ENCODE measurements around the gene HSPG2. TPM values are rescaled to one million over a fixed set of nuclear protein-coding genes. Genes with fewer than 3 reads are reported as not detected.

The HSPG2 gene
- total and polyA plus RNA-seq, 9 of the 15 experiments (the other 6 are each of a cell fraction or from before 2014, with no cell fraction given): 0.14 to 160 (median 15.7) TPM

GRCh38 chr1:21876267-21876666 lies 60.8 kb downstream of the HSPG2 start (continued):
- no peak for TF ChIP-seq ID3 (CRISPR knock-in tag; IDR thresholded peaks at IDR 0.05)
- TF ChIP-seq ID3 (tag; IDR thresholded peaks at IDR 0.05): no peak

GRCh38 chr1:21875621-21876063 lies 61.5 kb downstream of the HSPG2 start:
- H4K20me1 ChIP-seq (replicated peaks; ENCODE audit: control insufficient read depth, insufficient read depth, low read length): no peaks in the 10 kb centered on the region
- H3K9me1 ChIP-seq (ENCODE audit: control insufficient read depth, insufficient read depth, low read length): no peaks in the 10 kb centered on the region
- H3K4me1 ChIP-seq (replicated peaks in 1 of 2; ENCODE audit: control insufficient read depth in 2 of 2, insufficient read depth in 2 of 2, low read length in 2 of 2): peaks cover 0 to 37% of the 10 kb centered on the region in 2 experiments; a peak in 2 of 5 replicates
- in situ Hi-C loops (cut with MboI) (no loop called here), intact Hi-C loops (cut with micrococcal nuclease) (no loop called here)
- peak overlapping the region in 1 of 2 experiments; percentile 47; a peak in 1 of 4 replicates for H3K9ac ChIP-seq (ENCODE audit: insufficient read depth in 1 of 2, low read depth in 2 of 2, low read length in 2 of 2)
- no peaks in the 10 kb centered on the region for H3K27me3 ChIP-seq (ENCODE audit: control insufficient read depth in 2 of 2, insufficient read depth in 2 of 2, low read length in 2 of 2)
- H3K36me3 ChIP-seq (ENCODE audit: control insufficient read depth, insufficient read depth, low read length): peaks cover 90% of the 10 kb centered on the region; the same call in 2 of the 3 replicates
- DNase-seq (ENCODE audit: extremely low read depth in 1 of 4, low spot score in 3 of 4): no peak
- POLR2A ChIA-PET: interaction anchor here (0.9 kb wide), 1 partner anchor 9 kb away, joined by 3 read pairs; no protein-coding TSS in a partner anchor
- H3K4me3 ChIP-seq: no peak overlapping the region
- TSS peak; percentile 24 for BruUV-seq (replicated peaks)
- ATAC-seq: peak; percentile 21
- no peaks in the 10 kb centered on the region for H3K79me2 ChIP-seq (ENCODE audit: control insufficient read depth, insufficient read depth, low read length)
- no peaks in the 10 kb centered on the region for H3K9me3 ChIP-seq (replicated peaks; ENCODE audit: control insufficient read depth, insufficient read depth, low read depth, low read length)
- H3K4me2 ChIP-seq (ENCODE audit: insufficient read depth, low read length): no peak overlapping the region
- WGBS (ENCODE audit: insufficient coverage, low coverage, missing lambda C conversion rate): 89% methylated on average over 16 of the region's 16 CpGs
- no peak overlapping the region for H3K27ac ChIP-seq (ENCODE audit: extremely low read depth, low read depth, low read length)
- H2AFZ ChIP-seq (ENCODE audit: low read depth, low read length): no peak overlapping the region
- CTCF ChIA-PET (ENCODE audit: low intra/inter-chr PET ratio): interaction anchor here (0.6 to 1.0 kb wide), 2 partner anchors 88 to 97 kb away, joined by 3 read pairs; no protein-coding TSS in a partner anchor
- 0 out of 2 replicates have a peak, but pooled peaks have one; percentile 34 for TF ChIP-seq CBFB (CRISPR knock-in tag; IDR thresholded peaks at IDR 0.05)
- TF ChIP-seq POLR2G (IDR thresholded peaks at IDR 0.05; ENCODE audit: low read depth, low read length): peak; percentile 17; the same call in 1 of the 2 replicates
- 0 out of 6 replicates have a peak, but pooled peaks of 2 of the 3 experiments have one; percentile 3 to 9 for TF ChIP-seq CTCF (IDR thresholded peaks at IDR 0.05 in 2 of 3, conservative IDR thresholded peaks at IDR 0.05 in 1 of 3; ENCODE audit: insufficient read depth in 2 of 3, low read depth in 1 of 3, low read length in 3 of 3)
- TF ChIP-seq RAD21 (CRISPR knock-in tag; conservative IDR thresholded peaks at IDR 0.05 in 1 of 2, IDR thresholded peaks at IDR 0.05 in 1 of 2): 0 out of 4 replicates have a peak, but pooled peaks of 1 of the 2 experiments have one; percentile 3
- TF ChIP-seq, protein P1, sequence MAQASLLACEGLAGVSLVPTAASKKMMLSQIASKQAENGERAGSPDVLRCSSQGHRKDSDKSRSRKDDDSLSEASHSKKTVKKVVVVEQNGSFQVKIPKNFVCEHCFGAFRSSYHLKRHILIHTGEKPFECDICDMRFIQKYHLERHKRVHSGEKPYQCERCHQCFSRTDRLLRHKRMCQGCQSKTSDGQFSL (CRISPR knock-in tag; IDR thresholded peaks at IDR 0.05): no peak
- TF ChIP-seq, protein P1 (tag; IDR thresholded peaks at IDR 0.05): no peak
- FAIRE-seq: no peak
